HG03439 (cell line): ENCODE data around the gene LTBP4.

Source experiments
- ATAC-seq: cut with Tn5 transposase; IDR thresholded peaks from one replicate; pipeline ENCODE4 v1.9.1; 2021; ENCODE audit warnings: mild to moderate bottlenecking, moderate library complexity; ENCODE audit not compliant: unreplicated experiment

Gene LTBP4

DNA sequence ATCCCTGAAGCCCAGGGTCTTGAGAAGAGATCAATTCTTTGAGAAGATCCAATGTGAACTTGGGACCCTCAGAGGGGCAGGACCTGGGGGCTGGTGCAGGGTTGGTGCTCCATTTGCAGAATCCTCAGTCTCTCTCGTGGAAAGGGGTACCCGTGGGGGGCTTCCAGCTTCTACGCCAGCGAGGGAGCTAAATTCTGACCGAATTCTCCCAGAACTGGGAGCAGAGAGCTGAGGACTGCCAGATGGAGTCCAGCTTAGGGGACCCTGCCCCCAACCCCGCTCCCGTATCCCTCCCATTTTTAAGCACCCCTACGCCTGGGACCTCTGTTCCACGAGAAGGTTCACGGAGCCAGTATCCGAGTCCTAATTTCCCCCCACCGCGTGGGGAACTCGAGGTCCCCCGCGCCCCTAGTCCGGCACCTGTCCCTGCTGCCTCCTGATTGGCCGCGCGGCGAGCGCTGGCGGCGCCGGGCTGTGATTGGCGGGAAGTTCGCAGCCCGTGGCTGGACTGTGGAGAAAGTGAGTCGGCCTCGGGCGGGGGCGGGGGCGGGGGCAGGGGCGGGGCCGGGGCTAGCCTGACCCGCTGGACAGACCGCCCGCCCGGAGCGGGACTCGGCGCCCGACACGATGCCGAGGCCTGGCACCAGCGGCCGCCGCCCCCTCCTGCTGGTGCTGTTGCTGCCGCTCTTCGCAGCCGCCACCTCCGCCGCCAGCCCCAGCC lies 4.4 kb upstream of the LTBP4 start:
- ATAC-seq, result no peak

- no peak for ATAC-seq
Measured at GRCh38 chr19:40597329-40597838, 3.8 kb upstream of the LTBP4 start.

GRCh38 chr19:40598121-40598917 lies 2.9 kb upstream of the LTBP4 start:
- ATAC-seq, result no peak

GRCh38 chr19:40598918-40599307 lies 2.3 kb upstream of the LTBP4 start:
- ATAC-seq, result no peak

DNA sequence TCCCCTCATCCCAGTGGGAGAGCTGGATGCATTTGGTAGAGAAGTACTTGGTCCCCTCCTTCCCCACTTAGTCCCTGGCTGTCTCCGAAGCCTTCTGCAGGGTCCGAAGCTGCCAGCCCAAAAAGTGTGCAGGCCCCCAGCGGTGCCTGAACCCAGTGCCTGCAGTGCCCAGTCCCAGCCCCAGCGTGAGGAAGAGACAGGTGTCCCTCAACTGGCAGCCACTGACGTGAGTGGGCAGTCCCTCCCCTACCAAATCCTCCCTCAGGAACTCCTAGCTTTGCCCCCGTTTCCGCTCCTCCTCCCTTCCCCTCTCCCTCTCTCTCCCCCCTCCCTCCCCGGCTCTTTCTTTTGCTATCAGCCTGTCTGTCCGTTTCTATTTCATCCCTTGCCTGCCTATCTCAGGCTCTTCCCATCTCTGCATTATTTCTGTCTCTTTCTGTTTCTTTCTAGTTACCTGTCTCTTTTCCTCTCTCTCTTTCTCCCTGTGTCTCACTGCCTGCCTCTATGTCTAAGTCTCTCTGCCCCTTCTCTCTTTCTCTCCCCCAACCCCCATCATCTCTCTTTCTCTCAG lies 1.8 kb upstream of the LTBP4 start:
- no peak for ATAC-seq

DNA sequence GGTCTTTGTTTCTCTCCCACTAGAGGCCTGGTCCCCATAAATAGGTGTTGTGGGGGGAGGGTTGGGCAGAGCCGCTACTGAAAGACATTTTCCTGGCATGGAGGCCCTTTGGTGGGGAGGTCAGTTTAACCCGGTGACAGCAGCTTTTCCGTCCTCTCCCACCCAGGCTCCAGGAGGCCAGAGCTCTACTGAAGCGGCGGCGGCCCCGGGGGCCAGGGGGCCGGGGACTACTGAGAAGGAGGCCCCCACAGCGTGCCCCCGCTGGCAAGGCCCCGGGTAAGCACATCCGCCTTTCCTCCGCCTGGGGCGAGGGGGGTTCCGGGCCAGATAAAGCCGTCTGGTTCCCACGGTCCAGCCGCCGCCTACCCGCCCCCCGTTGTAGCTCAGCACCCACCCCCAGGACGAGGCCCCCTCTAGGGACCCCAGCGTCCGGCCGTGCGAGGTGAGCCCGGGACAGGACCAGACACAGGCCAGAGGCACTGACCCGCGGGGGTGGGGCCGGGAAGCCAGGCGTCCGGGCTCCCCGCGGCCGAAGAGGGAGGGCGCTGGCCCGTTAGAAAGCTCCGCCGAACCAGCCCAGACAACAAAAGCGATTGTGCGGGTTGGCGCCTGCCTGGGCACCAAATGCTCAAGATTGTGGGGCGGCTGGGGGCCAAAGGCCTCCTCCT lies 1.1 kb upstream of the LTBP4 start:
- ATAC-seq, result no peak

- no peak for ATAC-seq
Measured at GRCh38 chr19:40600570-40601133, 517 bp upstream of the LTBP4 start.

DNA sequence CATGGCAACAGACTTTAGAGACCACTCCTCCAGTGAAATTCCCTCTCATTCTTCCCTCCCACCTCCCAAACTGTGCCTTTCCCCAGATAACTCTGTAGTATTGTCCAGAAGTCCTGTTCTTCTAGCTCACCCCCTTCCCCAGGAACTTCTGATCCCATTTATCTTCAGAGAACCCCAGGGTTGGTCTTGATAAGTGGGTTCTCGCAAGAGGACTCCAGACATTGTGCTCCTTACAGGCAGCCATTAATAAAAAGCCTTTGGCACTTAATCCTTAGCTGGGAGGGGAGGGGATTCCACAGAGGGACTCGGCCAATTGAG lies 1.9 kb downstream of the LTBP4 start:
- ATAC-seq, result no peak

- peak; percentile 62 for ATAC-seq
Measured at GRCh38 chr19:40603389-40604170, 2.4 kb downstream of the LTBP4 start.

- no peak for ATAC-seq
Measured at GRCh38 chr19:40604171-40604646, 3.0 kb downstream of the LTBP4 start.

GRCh38 chr19:40604647-40605215 lies 3.6 kb downstream of the LTBP4 start:
- ATAC-seq, result no peak

DNA sequence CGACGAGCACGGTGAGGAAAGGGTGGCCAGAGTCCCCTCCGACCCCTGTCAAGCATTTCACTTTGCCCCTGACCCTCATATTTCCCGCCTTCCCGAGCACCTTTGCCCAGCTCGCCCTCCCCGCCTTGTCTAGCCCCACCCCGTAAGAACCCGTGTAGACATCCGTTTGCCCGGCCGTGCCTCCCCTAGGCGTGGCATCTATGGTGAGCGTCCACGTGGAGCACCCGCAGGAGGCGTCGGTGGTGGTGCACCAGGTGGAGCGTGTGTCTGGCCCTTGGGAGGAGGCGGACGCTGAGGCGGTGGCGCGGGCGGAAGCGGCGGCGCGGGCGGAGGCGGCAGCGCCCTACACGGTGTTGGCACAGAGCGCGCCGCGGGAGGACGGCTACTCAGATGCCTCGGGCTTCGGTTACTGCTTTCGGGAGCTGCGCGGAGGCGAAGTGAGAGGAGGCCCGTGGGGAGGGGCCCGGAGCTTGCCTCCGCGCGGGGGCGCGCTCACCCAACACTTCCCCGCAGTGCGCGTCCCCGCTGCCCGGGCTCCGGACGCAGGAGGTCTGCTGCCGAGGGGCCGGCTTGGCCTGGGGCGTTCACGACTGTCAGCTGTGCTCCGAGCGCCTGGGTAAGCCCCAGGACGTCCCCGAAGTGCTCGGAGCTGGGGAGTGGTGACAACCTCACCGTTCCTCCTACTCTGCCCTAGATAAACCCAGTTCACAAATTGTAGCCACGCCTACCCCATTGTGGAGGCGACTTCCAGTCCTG lies 4.2 kb downstream of the LTBP4 start:
- peak; percentile 22 for ATAC-seq

- ATAC-seq, result no peak
Measured at GRCh38 chr19:40607311-40608239, 6.4 kb downstream of the LTBP4 start.

DNA sequence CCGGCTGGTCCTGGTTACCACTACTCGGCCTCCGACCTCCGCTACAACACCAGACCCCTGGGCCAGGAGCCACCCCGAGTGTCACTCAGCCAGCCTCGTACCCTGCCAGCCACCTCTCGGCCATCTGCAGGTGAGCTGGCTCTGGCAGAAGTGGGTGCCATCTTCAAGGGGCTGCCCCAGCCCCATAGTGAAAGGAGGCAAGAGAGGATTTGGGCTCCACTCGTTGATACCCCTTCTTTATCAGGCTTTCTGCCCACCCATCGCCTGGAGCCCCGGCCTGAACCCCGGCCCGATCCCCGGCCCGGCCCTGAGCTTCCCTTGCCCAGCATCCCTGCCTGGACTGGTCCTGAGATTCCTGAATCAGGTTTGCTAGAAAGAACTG lies 7.1 kb downstream of the LTBP4 start:
- ATAC-seq, result no peak

DNA sequence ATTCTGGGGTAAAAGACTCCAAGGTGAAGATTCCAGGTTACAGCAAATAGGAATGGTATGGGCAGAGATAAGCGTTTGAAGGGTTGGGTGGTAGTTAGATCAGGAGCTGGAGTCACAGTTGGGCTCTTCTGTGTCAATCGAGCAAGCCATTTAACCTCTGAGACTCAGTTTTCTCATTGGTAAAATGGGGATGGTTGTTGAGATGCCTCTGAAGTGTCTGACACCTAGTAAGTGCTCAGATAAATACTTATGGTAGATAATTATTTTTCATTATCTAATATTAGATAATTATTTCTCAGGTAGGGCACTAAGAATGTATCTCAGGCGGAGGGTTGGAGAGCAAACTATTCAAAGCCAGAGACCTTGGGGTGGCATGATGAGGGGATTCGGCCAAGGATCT lies 7.8 kb downstream of the LTBP4 start:
- ATAC-seq, result no peak

DNA sequence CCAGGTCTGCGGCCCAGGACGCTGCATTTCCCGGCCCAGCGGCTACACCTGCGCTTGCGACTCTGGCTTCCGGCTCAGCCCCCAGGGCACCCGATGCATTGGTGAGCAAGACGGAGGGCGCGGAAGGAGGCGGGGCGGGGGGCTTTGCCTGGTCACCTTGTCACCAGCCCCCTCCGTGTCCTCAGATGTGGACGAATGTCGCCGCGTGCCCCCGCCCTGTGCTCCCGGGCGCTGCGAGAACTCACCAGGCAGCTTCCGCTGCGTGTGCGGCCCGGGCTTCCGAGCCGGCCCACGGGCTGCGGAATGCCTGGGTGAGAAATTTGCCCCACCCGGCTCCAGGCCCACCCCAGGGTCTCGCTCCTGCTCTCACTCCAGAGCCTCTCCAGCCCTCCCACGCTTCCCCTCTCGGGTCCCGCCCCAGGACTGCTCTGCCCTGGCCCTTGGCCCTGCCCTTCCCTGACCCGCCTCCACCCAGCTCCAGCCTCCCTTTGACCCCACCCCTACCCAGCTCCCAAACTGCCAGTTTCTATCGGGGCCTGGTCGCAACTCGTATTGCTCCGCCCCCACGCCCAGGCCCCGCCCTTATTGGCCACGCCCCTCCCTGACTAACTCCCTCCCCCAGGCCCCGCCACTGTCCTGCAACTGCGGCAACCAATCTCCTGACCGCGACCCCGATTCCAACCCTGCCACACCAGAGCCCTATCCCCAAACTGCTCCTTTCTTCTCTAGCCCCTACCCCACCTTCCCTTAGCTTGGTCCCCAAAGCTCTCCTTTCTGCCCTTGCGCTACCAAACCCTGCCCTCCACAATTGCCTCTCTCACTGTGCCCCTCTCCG lies 8.6 kb downstream of the LTBP4 start:
- peak; percentile 46 for ATAC-seq

DNA sequence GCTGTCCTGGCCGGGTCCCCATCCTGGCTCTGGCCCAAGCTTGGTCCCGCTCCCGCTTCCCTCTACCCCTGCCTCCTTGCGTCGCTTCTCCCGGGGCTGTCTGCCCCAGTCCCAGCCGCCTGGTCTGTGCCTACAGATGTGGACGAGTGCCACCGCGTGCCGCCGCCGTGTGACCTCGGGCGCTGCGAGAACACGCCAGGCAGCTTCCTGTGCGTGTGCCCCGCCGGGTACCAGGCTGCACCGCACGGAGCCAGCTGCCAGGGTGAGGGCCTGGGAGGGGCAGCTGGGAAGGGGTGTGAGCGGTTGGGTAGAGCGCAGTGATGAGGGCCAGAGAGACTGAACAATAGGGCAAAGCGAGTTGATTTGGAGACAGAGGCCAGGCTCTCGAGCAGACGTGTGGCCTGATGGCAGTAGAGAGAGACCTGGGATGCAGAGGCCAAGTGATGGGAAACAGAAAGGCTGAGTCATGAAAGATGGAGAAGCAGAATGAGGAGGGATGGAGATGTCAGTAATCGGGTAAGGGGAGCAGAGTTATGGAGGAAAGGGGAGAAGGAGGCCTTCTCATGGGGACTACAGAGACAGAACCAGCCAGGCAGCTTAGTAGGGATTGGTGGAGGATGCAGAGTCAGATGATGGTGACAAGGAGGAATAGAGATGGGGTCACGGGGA lies 9.4 kb downstream of the LTBP4 start:
- ATAC-seq, result no peak
